Measurements from ENCODE around the gene MAJIN. TPM values are rescaled to one million over a fixed set of nuclear protein-coding genes. Genes with fewer than 3 reads are reported as not detected.
A peak's percentile ranks its signal among the peaks of the same experiment; 100 is the strongest.

The MAJIN gene
- total RNA-seq, 2 donors from 2014 or later = not detected

DNA sequence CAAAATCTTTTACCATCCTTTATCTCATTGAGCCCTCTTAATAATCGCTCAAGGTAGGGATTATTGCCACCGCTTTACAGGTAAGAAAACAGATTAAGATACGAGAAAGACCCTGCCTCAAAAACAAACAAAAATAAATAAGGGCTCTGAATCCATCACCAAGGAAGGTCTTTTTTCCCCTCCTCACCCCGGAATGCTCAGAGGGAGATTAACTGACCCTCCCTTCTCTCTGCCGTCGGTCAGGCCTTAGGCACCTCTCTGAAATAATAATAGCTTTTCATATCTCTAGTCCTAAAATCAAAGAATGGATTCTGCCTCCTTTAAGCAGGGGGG, 54.3 kb downstream of the MAJIN start:
- Histone ChIP-seq H3K27ac (peak overlapping the region; percentile 69 to 76), H3K4me3 (peak overlapping the region; percentile 79), H3K4me1 (ENCODE audit: control insufficient read depth in 1 of 2, low read depth in 2 of 2) (peaks cover 14 to 26% of the 10 kb centered on the region in 2 donors), H3K9me3 (no peaks in the 10 kb centered on the region), H3K27me3 (replicated peaks; ENCODE audit: insufficient read depth) (no peaks in the 10 kb centered on the region), H3K36me3 (peaks cover 13% of the 10 kb centered on the region)
- DNase-seq (ENCODE audit: low spot score) = no peak
- no peak for ATAC-seq (ENCODE audit: insufficient number of reproducible peaks, low FRiP score, low read depth)
- TF ChIP-seq, protein P1, sequence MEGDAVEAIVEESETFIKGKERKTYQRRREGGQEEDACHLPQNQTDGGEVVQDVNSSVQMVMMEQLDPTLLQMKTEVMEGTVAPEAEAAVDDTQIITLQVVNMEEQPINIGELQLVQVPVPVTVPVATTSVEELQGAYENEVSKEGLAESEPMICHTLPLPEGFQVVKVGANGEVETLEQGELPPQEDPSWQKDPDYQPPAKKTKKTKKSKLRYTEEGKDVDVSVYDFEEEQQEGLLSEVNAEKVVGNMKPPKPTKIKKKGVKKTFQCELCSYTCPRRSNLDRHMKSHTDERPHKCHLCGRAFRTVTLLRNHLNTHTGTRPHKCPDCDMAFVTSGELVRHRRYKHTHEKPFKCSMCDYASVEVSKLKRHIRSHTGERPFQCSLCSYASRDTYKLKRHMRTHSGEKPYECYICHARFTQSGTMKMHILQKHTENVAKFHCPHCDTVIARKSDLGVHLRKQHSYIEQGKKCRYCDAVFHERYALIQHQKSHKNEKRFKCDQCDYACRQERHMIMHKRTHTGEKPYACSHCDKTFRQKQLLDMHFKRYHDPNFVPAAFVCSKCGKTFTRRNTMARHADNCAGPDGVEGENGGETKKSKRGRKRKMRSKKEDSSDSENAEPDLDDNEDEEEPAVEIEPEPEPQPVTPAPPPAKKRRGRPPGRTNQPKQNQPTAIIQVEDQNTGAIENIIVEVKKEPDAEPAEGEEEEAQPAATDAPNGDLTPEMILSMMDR (IDR thresholded peaks at IDR 0.05) = no peak

DNA sequence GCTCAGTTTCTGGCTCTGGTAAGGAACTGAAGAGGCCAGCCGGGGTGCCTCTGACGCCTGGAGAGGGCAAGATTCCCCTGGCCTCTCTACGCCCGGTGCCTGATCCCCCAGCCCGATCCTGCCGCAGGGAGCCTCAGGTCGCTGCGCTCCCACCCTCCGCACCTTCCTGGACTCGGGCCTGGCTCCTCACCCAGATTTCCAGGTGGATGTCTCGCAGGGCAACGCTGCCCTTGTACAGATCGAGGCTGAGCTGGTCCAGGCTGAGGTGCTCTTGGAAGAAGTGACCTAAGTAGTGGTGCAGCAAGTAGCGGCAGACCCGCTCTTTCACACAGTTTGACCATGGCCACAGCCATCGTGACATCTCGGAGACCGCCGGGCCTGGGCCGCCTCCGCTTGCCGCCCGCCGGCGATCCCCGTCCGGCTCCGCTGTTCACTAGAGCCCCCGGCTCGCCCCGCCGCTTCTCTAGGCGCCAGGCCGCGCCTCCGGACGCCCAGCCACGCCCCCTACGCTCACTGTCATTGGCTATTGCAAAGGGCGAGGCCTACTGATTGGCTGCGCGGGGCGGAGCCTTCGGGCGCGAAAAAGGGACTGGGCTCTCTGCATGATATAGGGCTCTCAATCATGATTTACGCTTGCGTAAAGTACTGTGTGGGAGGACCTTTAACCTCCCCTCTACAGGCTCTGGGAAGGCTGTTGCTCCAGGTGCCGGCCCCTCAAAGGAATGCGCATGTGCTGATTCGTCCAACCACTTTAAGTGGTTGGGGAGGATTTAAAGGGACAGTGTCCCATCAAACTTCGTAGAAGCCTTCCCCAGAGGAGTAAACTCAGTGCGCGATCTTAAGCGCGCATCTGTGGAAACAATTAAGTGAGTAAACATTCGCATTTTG, 54.9 kb downstream of the MAJIN start, which contains the start of gene ATG2A:
Gene ATG2A (minus strand): TSS at position 435 of the 888 bp plus-strand sequence. CDS start 74 bp downstream, at position 361.
- Histone ChIP-seq H3K27me3 (replicated peaks; ENCODE audit: insufficient read depth) (no peaks in the 10 kb centered on the region), H3K27ac (peak within 1 kb of the TSS; percentile 69 to 76), H3K4me1 (ENCODE audit: control insufficient read depth in 1 of 2, low read depth in 2 of 2) (peaks cover 14 to 26% of the 10 kb centered on the region in 2 donors), H3K9me3 (no peaks in the 10 kb centered on the region), H3K36me3 (peaks cover 19% of the 10 kb centered on the region), H3K4me3 (peak within 1 kb of the TSS; percentile 79)
- DNase-seq (ENCODE audit: low spot score) (peak; percentile 99), ATAC-seq (ENCODE audit: insufficient number of reproducible peaks, low FRiP score, low read depth) (peak; percentile 99)
- TF ChIP-seq, protein P1 (IDR thresholded peaks at IDR 0.05) = no peak

DNA sequence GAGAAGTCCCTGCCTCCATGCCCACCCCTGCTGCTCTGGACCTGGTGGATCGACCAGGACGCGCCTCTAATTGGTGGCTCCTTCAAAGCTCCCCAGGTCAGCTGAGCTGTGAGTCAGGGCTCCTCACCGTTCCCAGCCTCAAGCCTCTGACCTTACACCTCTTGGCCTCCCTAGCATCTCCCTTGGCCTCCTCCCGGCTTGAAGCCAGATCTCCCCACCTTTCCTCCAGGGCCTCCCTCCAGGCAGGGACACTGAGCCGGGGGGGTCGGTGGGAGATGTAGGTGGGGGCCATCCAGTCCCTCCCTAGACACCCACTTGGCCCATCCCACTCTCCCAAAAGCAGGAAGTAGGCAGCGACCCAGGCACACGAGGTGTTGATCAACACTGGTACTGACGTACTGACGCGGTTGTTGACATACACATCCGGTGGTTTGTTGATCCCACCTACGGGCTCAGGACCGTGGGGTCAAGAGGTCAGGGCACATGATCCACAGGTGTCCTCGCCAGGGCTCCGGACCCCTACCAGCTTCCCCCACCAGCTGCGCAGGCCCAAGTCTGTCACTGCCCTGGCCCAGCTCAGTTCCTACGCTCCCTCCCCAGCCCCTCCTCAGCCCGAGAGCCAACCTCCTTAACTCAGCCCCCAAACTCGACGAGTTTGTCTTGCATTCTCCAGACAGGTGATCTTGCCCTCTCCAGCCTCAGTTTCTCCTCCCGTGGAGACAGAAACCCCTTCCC, 55.7 kb downstream of the MAJIN start:
- H3K4me1 ChIP-seq (ENCODE audit: control insufficient read depth in 1 of 2, low read depth in 2 of 2) = peaks cover 14 to 26% of the 10 kb centered on the region in 2 donors
- peak overlapping the region; percentile 79 for H3K4me3 ChIP-seq
- H3K27me3 ChIP-seq (replicated peaks; ENCODE audit: insufficient read depth) = no peaks in the 10 kb centered on the region
- H3K36me3 ChIP-seq = peaks cover 27% of the 10 kb centered on the region
- no peak for ATAC-seq (ENCODE audit: insufficient number of reproducible peaks, low FRiP score, low read depth)
- peak overlapping the region; percentile 41 to 52 for H3K27ac ChIP-seq
- DNase-seq (ENCODE audit: low spot score) = no peak
- no peaks in the 10 kb centered on the region for H3K9me3 ChIP-seq
- TF ChIP-seq, protein P1 (IDR thresholded peaks at IDR 0.05) = no peak

DNA sequence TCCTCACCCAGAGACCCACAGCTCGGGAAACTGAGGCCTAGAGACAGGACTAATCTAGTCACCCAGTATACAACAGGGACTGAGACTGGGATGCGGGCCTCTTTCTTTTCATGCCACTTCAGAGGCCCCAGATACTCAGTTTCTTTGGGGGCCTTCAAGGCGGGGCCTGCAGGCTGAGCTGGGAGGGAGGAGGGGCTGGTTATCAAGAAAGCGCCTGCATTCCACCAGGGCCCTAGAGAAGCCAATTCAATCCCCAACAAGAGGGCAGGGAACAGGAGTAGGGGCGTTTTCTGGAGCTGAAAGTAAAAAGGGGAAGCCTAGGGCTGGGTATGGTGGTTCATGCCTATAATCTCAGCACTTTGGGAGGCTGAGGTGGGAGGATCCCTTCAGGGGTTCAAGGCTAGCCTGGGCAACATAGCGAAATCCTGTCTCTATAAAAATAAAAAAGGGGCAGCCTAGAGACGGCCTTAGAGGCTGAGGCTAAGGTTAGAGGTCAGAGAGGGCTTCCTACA, 56.5 kb downstream of the MAJIN start:
- ATAC-seq (ENCODE audit: insufficient number of reproducible peaks, low FRiP score, low read depth) = no peak
- peak overlapping the region in 1 of 2 donors; percentile 41 for H3K27ac ChIP-seq
- DNase-seq (ENCODE audit: low spot score) = no peak
- TF ChIP-seq, protein P1 (IDR thresholded peaks at IDR 0.05) = no peak
- no peaks in the 10 kb centered on the region for H3K27me3 ChIP-seq (replicated peaks; ENCODE audit: insufficient read depth)
- peaks cover 14 to 26% of the 10 kb centered on the region in 2 donors for H3K4me1 ChIP-seq (ENCODE audit: control insufficient read depth in 1 of 2, low read depth in 2 of 2)
- H3K36me3 ChIP-seq = peaks cover 35% of the 10 kb centered on the region
- H3K4me3 ChIP-seq = peak overlapping the region; percentile 79
- H3K9me3 ChIP-seq = no peaks in the 10 kb centered on the region

DNA sequence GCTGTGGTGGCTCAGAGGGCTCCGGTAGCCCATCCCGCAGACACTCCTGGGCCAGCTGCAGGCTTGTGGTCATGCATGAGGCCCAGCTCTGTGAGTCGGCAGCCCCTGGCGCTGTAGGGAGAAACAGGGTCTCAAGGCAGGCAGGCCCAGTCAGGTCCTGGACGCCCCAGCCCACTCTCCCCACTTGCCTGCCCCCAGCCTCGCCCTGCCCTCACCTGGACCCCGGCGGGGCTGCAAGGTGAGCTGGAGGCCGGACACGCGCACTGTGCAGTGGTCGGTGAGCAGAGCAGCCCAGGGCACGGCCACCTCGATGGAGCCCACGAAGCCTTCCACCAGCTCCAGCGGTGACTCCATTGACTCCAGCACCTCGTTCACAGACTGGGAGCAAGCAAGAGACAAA, 57.8 kb downstream of the MAJIN start:
- Histone ChIP-seq H3K9me3 (no peaks in the 10 kb centered on the region), H3K27ac (no peak overlapping the region), H3K4me1 (ENCODE audit: control insufficient read depth in 1 of 2, low read depth in 2 of 2) (peaks cover 14 to 26% of the 10 kb centered on the region in 2 donors), H3K36me3 (peaks cover 48% of the 10 kb centered on the region), H3K4me3 (no peak overlapping the region), H3K27me3 (replicated peaks; ENCODE audit: insufficient read depth) (no peaks in the 10 kb centered on the region)
- DNase-seq (ENCODE audit: low spot score) (no peak), ATAC-seq (ENCODE audit: insufficient number of reproducible peaks, low FRiP score, low read depth) (no peak)
- TF ChIP-seq, protein P1 (IDR thresholded peaks at IDR 0.05) = no peak

All from thoracic aorta (tissue), 2 donors.